ENCODE measurements around the gene DDX25.
A peak's percentile ranks its signal among the peaks of the same experiment; 100 is the strongest.

The DDX25 gene

DNA sequence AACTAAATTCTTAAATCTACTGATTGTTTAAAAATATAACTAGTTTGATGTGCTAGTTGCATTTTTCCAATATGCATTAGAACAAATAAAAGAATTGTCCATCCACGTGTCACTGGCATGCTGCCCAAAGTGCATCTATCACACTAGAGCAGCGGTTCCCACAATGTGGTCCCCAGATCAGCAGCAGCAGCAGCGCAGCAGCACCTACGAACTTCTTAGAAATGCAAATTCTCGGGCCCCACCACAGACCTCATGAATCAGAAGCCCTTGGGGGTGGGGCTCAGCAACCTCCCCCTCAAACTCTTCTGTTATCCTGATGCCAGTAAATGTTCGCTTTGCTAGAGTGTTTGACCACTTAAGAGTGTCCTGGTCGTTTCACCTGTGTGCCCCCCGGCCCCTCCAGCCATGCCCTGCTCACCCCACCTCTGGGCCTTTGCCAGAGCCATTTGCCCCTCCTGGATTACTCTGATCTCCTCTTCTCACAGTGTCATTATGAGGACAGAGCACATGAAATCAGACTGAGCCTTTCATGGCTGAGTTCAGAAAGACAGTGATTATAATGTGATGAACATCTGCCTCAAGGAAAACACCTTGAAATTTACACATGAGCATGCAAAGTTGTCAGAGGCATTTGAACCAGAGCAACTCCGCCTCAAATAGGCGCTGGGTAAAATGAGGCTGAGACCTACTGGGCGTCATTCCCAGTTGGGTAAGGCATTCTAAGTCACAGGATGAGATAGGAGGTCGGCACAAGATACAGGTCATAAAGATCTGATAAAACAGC lies 28.9 kb downstream of the DDX25 start:
- WGBS (ENCODE audit: extremely low coverage, insufficient coverage, low lambda C conversion rate) = no CpG with 5 or more reads among the region's 12 CpGs
- no peak for DNase-seq

DNA sequence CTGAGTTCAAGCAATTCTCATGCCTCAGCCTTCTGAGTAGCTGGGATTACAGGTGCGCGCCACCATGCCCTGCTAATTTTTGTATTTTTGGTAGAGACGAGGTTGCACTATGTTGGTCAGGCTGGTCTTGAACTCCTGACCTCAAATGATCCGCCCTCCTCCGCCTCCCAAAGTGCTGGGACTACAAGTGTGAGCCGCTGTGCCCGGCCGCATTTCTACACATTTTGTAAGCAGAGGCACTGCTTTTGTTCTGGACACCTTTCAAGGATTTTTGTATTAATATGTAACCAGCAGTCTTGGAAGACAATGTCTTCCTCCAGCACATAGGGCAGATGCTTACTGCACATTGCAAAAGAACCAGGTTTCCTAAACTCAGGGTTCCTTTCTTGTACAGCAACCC lies 30.2 kb downstream of the DDX25 start:
- Histone ChIP-seq H4K8ac (ENCODE audit: low read depth, low read length) (no peak overlapping the region), H4K5ac (ENCODE audit: low read length) (no peak overlapping the region), H3K27ac (ENCODE audit: low read depth, low read length) (no peak overlapping the region), H3K79me1 (ENCODE audit: low read length) (no peaks in the 10 kb centered on the region), H3K56ac (ENCODE audit: low read length) (no peak overlapping the region), H3K9ac (ENCODE audit: low read length) (no peak overlapping the region), H3K36me3 (ENCODE audit: control insufficient read depth, insufficient read depth, low read length) (no peaks in the 10 kb centered on the region), H3K4ac (ENCODE audit: low read depth, low read length) (no peak overlapping the region), H3K4me2 (ENCODE audit: low read length) (no peak overlapping the region), H3K4me1 (ENCODE audit: control insufficient read depth, low read depth, low read length) (peaks cover 2% of the 10 kb centered on the region), H3K23ac (ENCODE audit: low read length) (no peak overlapping the region), H2AK5ac (ENCODE audit: low read length) (no peak overlapping the region), H2BK120ac (ENCODE audit: low read depth, low read length) (no peak overlapping the region), H2BK5ac (ENCODE audit: low read length) (no peak overlapping the region), H3K27me3 (ENCODE audit: insufficient read depth, low read length, poor library complexity) (no peaks in the 10 kb centered on the region), H3K79me2 (ENCODE audit: control insufficient read depth, insufficient read depth, low read length) (no peaks in the 10 kb centered on the region), H3K4me3 (ENCODE audit: low read length) (no peak overlapping the region), H3K18ac (ENCODE audit: low read length) (no peak overlapping the region), H2BK15ac (replicated peaks; ENCODE audit: low read depth) (no peak overlapping the region)
- no peak for DNase-seq
- no CpG with 5 or more reads among the region's 8 CpGs for WGBS (ENCODE audit: extremely low coverage, insufficient coverage, low lambda C conversion rate)

More for the DNA sequence above, 28.9 kb downstream of the DDX25 start:
- Histone ChIP-seq H2BK5ac (ENCODE audit: low read length) (no peak overlapping the region), H3K9ac (ENCODE audit: low read length) (no peak overlapping the region), H2BK120ac (ENCODE audit: low read depth, low read length) (no peak overlapping the region), H2AK5ac (ENCODE audit: low read length) (no peak overlapping the region), H3K56ac (ENCODE audit: low read length) (no peak overlapping the region), H3K18ac (ENCODE audit: low read length) (no peak overlapping the region), H3K79me1 (ENCODE audit: low read length) (no peaks in the 10 kb centered on the region), H3K4me3 (ENCODE audit: low read length) (no peak overlapping the region), H3K4ac (ENCODE audit: low read depth, low read length) (no peak overlapping the region), H3K27me3 (ENCODE audit: insufficient read depth, low read length, poor library complexity) (no peaks in the 10 kb centered on the region), H3K4me1 (ENCODE audit: control insufficient read depth, low read depth, low read length) (peaks cover 2% of the 10 kb centered on the region), H3K27ac (ENCODE audit: low read depth, low read length) (no peak overlapping the region), H4K5ac (ENCODE audit: low read length) (no peak overlapping the region), H3K23ac (ENCODE audit: low read length) (no peak overlapping the region), H3K79me2 (ENCODE audit: control insufficient read depth, insufficient read depth, low read length) (no peaks in the 10 kb centered on the region), H3K36me3 (ENCODE audit: control insufficient read depth, insufficient read depth, low read length) (no peaks in the 10 kb centered on the region), H3K4me2 (ENCODE audit: low read length) (no peak overlapping the region), H2BK15ac (replicated peaks; ENCODE audit: low read depth) (no peak overlapping the region), H4K8ac (ENCODE audit: low read depth, low read length) (no peak overlapping the region)

DNA sequence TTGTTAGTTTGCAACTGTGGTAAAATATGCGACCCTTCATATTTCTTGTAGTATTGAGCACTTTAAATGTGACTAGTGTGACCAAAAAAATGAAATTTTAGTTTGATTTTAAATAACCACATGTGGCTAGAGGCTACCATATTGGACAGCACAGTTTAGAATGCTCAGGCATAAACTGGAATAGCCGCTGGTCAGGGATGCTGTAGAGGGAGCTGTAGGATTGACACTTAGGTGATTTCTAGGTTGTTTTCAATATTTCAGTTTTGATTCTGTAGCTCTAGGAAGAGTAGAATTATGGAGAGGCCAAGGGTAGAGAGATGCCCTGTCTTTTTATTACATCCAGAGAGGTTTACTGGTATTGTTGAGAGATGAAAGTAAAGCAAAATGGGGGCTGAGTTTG lies 30.7 kb downstream of the DDX25 start:
- Histone ChIP-seq H3K79me2 (ENCODE audit: control insufficient read depth, insufficient read depth, low read length) (no peaks in the 10 kb centered on the region), H3K4me3 (ENCODE audit: low read length) (no peak overlapping the region), H3K36me3 (ENCODE audit: control insufficient read depth, insufficient read depth, low read length) (no peaks in the 10 kb centered on the region), H3K27ac (ENCODE audit: low read depth, low read length) (no peak overlapping the region), H3K4me1 (ENCODE audit: control insufficient read depth, low read depth, low read length) (peaks cover 2% of the 10 kb centered on the region), H2BK15ac (replicated peaks; ENCODE audit: low read depth) (no peak overlapping the region), H2AK5ac (ENCODE audit: low read length) (no peak overlapping the region), H2BK5ac (ENCODE audit: low read length) (no peak overlapping the region), H2BK120ac (ENCODE audit: low read depth, low read length) (no peak overlapping the region), H3K9ac (ENCODE audit: low read length) (no peak overlapping the region), H3K4me2 (ENCODE audit: low read length) (no peak overlapping the region), H3K4ac (ENCODE audit: low read depth, low read length) (no peak overlapping the region), H4K5ac (ENCODE audit: low read length) (no peak overlapping the region), H4K8ac (ENCODE audit: low read depth, low read length) (no peak overlapping the region), H3K23ac (ENCODE audit: low read length) (no peak overlapping the region), H3K56ac (ENCODE audit: low read length) (no peak overlapping the region), H3K27me3 (ENCODE audit: insufficient read depth, low read length, poor library complexity) (no peaks in the 10 kb centered on the region), H3K79me1 (ENCODE audit: low read length) (no peaks in the 10 kb centered on the region), H3K18ac (ENCODE audit: low read length) (no peak overlapping the region)
- no peak for DNase-seq
- no CpG with 5 or more reads among the region's 2 CpGs for WGBS (ENCODE audit: extremely low coverage, insufficient coverage, low lambda C conversion rate)

DNA sequence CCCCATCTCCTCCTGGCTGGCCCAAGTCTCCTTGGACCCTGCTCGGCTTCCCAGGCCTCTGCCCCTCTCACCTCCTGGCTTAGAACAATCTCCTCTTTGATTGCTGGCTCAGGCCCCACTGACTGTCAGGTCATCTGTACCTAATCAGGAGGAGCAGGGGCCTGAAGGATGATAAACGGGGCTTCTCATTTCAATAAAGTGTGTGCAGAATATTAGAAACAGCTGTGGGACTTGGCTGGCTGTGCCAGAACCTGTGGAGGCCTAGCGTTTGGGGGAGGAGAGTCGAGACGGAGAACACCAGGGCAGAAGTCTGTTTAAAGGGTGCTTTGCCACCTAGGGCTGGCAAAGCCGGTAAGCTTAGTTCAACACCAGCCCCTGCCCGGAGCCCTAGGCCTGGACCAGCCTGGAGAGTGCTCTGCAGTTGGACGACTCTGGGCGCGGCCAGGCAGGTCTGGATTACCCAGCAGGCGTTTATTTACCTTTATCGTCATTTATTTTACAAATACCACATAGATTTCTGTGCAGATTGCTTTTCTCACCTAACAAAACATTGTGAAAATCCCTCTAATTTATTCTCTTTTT lies 31.4 kb downstream of the DDX25 start:
- no peak overlapping the region for H2AK5ac ChIP-seq (ENCODE audit: low read length)
- H3K79me1 ChIP-seq (ENCODE audit: low read length) = no peaks in the 10 kb centered on the region
- no peak overlapping the region for H4K8ac ChIP-seq (ENCODE audit: low read depth, low read length)
- H3K27ac ChIP-seq (ENCODE audit: low read depth, low read length) = no peak overlapping the region
- H3K4me1 ChIP-seq (ENCODE audit: control insufficient read depth, low read depth, low read length) = peaks cover 2% of the 10 kb centered on the region
- no peak for DNase-seq
- H3K23ac ChIP-seq (ENCODE audit: low read length) = no peak overlapping the region
- no peak overlapping the region for H2BK120ac ChIP-seq (ENCODE audit: low read depth, low read length)
- H3K79me2 ChIP-seq (ENCODE audit: control insufficient read depth, insufficient read depth, low read length) = no peaks in the 10 kb centered on the region
- H2BK15ac ChIP-seq (replicated peaks; ENCODE audit: low read depth) = no peak overlapping the region
- no peak overlapping the region for H3K18ac ChIP-seq (ENCODE audit: low read length)
- H3K4me2 ChIP-seq (ENCODE audit: low read length) = no peak overlapping the region
- no CpG with 5 or more reads among the region's 12 CpGs for WGBS (ENCODE audit: extremely low coverage, insufficient coverage, low lambda C conversion rate)
- H4K5ac ChIP-seq (ENCODE audit: low read length) = no peak overlapping the region
- H3K9ac ChIP-seq (ENCODE audit: low read length) = no peak overlapping the region
- H3K4ac ChIP-seq (ENCODE audit: low read depth, low read length) = no peak overlapping the region
- no peak overlapping the region for H2BK5ac ChIP-seq (ENCODE audit: low read length)
- H3K27me3 ChIP-seq (ENCODE audit: insufficient read depth, low read length, poor library complexity) = no peaks in the 10 kb centered on the region
- no peak overlapping the region for H3K56ac ChIP-seq (ENCODE audit: low read length)
- no peak overlapping the region for H3K4me3 ChIP-seq (ENCODE audit: low read length)
- no peaks in the 10 kb centered on the region for H3K36me3 ChIP-seq (ENCODE audit: control insufficient read depth, insufficient read depth, low read length)

DNA sequence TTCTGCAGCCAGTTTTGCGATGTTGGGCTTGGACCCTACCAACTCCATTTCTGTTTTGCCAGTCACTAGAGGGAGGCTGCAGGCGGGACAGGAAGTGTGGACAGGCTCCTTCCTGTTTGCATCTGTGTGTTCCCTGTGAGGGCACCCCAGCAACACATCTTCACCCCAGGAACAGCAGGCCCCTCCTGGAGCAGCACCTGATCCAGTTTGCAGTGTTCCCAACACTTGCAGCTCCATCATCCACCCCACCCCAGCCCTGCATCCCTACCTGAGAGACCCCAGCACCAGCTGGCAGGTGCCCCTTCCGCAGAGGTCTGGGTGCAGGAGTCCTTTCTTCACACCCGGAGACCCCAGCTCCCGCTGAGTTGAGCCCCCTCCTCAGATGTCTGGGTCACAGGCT lies 34.1 kb downstream of the DDX25 start:
- DNase-seq = peak; percentile 21
- no peak overlapping the region for H3K4ac ChIP-seq (ENCODE audit: low read depth, low read length)
- H2BK120ac ChIP-seq (ENCODE audit: low read depth, low read length) = no peak overlapping the region
- H2BK5ac ChIP-seq (ENCODE audit: low read length) = no peak overlapping the region
- no peak overlapping the region for H2BK15ac ChIP-seq (replicated peaks; ENCODE audit: low read depth)
- H3K23ac ChIP-seq (ENCODE audit: low read length) = no peak overlapping the region
- H3K27me3 ChIP-seq (ENCODE audit: insufficient read depth, low read length, poor library complexity) = no peaks in the 10 kb centered on the region
- H3K9ac ChIP-seq (ENCODE audit: low read length) = no peak overlapping the region
- no peaks in the 10 kb centered on the region for H3K79me1 ChIP-seq (ENCODE audit: low read length)
- no peak overlapping the region for H3K4me3 ChIP-seq (ENCODE audit: low read length)
- no peak overlapping the region for H3K4me2 ChIP-seq (ENCODE audit: low read length)
- no peak overlapping the region for H4K8ac ChIP-seq (ENCODE audit: low read depth, low read length)
- no CpG with 5 or more reads among the region's 5 CpGs for WGBS (ENCODE audit: extremely low coverage, insufficient coverage, low lambda C conversion rate)
- H3K27ac ChIP-seq (ENCODE audit: low read depth, low read length) = no peak overlapping the region
- H4K5ac ChIP-seq (ENCODE audit: low read length) = no peak overlapping the region
- no peak overlapping the region for H3K56ac ChIP-seq (ENCODE audit: low read length)
- no peak overlapping the region for H2AK5ac ChIP-seq (ENCODE audit: low read length)
- no peaks in the 10 kb centered on the region for H3K36me3 ChIP-seq (ENCODE audit: control insufficient read depth, insufficient read depth, low read length)
- H3K79me2 ChIP-seq (ENCODE audit: control insufficient read depth, insufficient read depth, low read length) = no peaks in the 10 kb centered on the region
- H3K18ac ChIP-seq (ENCODE audit: low read length) = no peak overlapping the region
- H3K4me1 ChIP-seq (ENCODE audit: control insufficient read depth, low read depth, low read length) = peaks cover 6% of the 10 kb centered on the region

Data from mesendoderm (in vitro differentiated cells).